KBM-7 (cell line): ENCODE data around the gene SPRED1.
A peak's percentile ranks its signal among the peaks of the same experiment; 100 is the strongest.

Experiments
- DNase-seq: peaks from one replicate; pipeline ENCODE4 v3.0.0-alpha.2; 2015
- in situ Hi-C: fragments of 300-500 bp; cut with MboI; formaldehyde crosslinking; loops from 2 replicates; pipeline ENCODE4 v1.14.3; 2020; ENCODE audit warnings: low sequenced_read_pairs, low pct_unique_long_range_greater_than_20kb, mixed read lengths

The SPRED1 gene

GRCh38 chr15:38323895-38324294 is 71.3 kb downstream of the SPRED1 start:
- no peak for DNase-seq
- in situ Hi-C loops, result no loop called here

GRCh38 chr15:38324939-38325647 is 72.5 kb downstream of the SPRED1 start:
- in situ Hi-C loops, result no loop called here
- DNase-seq, result peak; percentile 23

- DNase-seq, result no peak
- in situ Hi-C loops, result no loop called here
Measured at GRCh38 chr15:38325648-38325990, 73.0 kb downstream of the SPRED1 start.

GRCh38 chr15:38332711-38333110 is 80.1 kb downstream of the SPRED1 start:
- no peak for DNase-seq
- in situ Hi-C loops, result no loop called here

GRCh38 chr15:38335116-38335515 is 82.5 kb downstream of the SPRED1 start:
- DNase-seq, result no peak
- in situ Hi-C loops, result no loop called here

GRCh38 chr15:38344351-38344750 is 91.7 kb downstream of the SPRED1 start:
- in situ Hi-C loops, result no loop called here
- DNase-seq, result no peak

GRCh38 chr15:38349251-38349650 is 96.6 kb downstream of the SPRED1 start:
- in situ Hi-C loops, result no loop called here
- DNase-seq, result no peak

- in situ Hi-C loops, result loop anchor here (25.0 kb wide), 1 partner anchor 339 kb away; no protein-coding TSS in a partner anchor
- no peak for DNase-seq
Measured at GRCh38 chr15:38351466-38351865, 98.8 kb downstream of the SPRED1 start.

- in situ Hi-C loops, result loop anchor here (25.0 kb wide), 1 partner anchor 342 kb away; no protein-coding TSS in a partner anchor
- peak; percentile 75 for DNase-seq
Measured at GRCh38 chr15:38354315-38354929, 101.8 kb downstream of the SPRED1 start.

- in situ Hi-C loops, result loop anchor here (25.0 kb wide), 1 partner anchor 350 kb away; no protein-coding TSS in a partner anchor
- DNase-seq, result no peak
Measured at GRCh38 chr15:38362355-38362754, 109.7 kb downstream of the SPRED1 start.

- in situ Hi-C loops, result loop anchor here (25.0 kb wide), 1 partner anchor 355 kb away; no protein-coding TSS in a partner anchor
- DNase-seq, result no peak
Measured at GRCh38 chr15:38367476-38367875, 114.8 kb downstream of the SPRED1 start.

- in situ Hi-C loops, result loop anchor here (25.0 kb wide), 1 partner anchor 358 kb away; no protein-coding TSS in a partner anchor
- no peak for DNase-seq
Measured at GRCh38 chr15:38369936-38370478, 117.4 kb downstream of the SPRED1 start.

- in situ Hi-C loops, result loop anchor here (25.0 kb wide), 1 partner anchor 361 kb away; no protein-coding TSS in a partner anchor
- no peak for DNase-seq
Measured at GRCh38 chr15:38373016-38373415, 120.4 kb downstream of the SPRED1 start.

- in situ Hi-C loops, result loop anchor here (25.0 kb wide), 1 partner anchor 362 kb away; no protein-coding TSS in a partner anchor
- no peak for DNase-seq
Measured at GRCh38 chr15:38374029-38374428, 121.4 kb downstream of the SPRED1 start.

- no peak for DNase-seq
- in situ Hi-C loops, result loop anchor here (25.0 kb wide), 1 partner anchor 362 kb away; no protein-coding TSS in a partner anchor
Measured at GRCh38 chr15:38374556-38374955, 121.9 kb downstream of the SPRED1 start.

- no peak for DNase-seq
- in situ Hi-C loops, result no loop called here
Measured at GRCh38 chr15:38376081-38376480, 123.4 kb downstream of the SPRED1 start.

- DNase-seq, result no peak
- in situ Hi-C loops, result no loop called here
Measured at GRCh38 chr15:38377636-38378035, 125.0 kb downstream of the SPRED1 start.

GRCh38 chr15:38378161-38378560 is 125.5 kb downstream of the SPRED1 start:
- peak; percentile 12 for DNase-seq
- in situ Hi-C loops, result no loop called here

GRCh38 chr15:38389924-38390542 is 137.4 kb downstream of the SPRED1 start:
- peak; percentile 53 for DNase-seq
- in situ Hi-C loops, result no loop called here

GRCh38 chr15:38391191-38391590 is 138.6 kb downstream of the SPRED1 start:
- in situ Hi-C loops, result no loop called here
- DNase-seq, result no peak
